ENCODE data around the gene ZKSCAN4. TPM values are rescaled to one million over a fixed set of nuclear protein-coding genes. Genes with fewer than 3 reads are reported as not detected.

The ZKSCAN4 gene
- total RNA-seq, 3 donors from 2014 or later (not counting 1 experiment from before 2014, with no cell fraction given), result 1.6 to 4.2 (median 2.9) TPM

- H3K4me1 ChIP-seq (ENCODE audit: control insufficient read depth, insufficient read depth, low read length), result peaks cover 27% of the 10 kb centered on the region
- ATAC-seq (no peak), DNase-seq (no peak)
- Mint-ChIP-seq H3K27ac (no peak overlapping the region), H3K36me3 (no peaks in the 10 kb centered on the region), H3K9me3 (no peaks in the 10 kb centered on the region), H3K4me1 (peaks cover 23 to 28% of the 10 kb centered on the region in 2 donors), H3K4me3 (no peak overlapping the region), H3K27me3 (ENCODE audit: low read depth in 2 of 2) (peaks cover 78 to 96% of the 10 kb centered on the region in 2 donors)
- intact Hi-C loops (cut with micrococcal nuclease), result no loop called here
- 27% methylated on average over 3 of the region's 7 CpGs for WGBS (ENCODE audit: insufficient coverage)
- H3K36me3 ChIP-seq (ENCODE audit: control insufficient read depth, insufficient read depth, low read length), result no peaks in the 10 kb centered on the region
- H3K27me3 ChIP-seq (ENCODE audit: control insufficient read depth, insufficient read depth, low read length), result peaks cover 81% of the 10 kb centered on the region
- H3K27ac ChIP-seq (ENCODE audit: low read length), result no peak overlapping the region
- H3K9me3 ChIP-seq (ENCODE audit: control insufficient read depth, insufficient read depth, low read length), result peaks cover 5% of the 10 kb centered on the region
- no peak for TF ChIP-seq CTCF (IDR thresholded peaks at IDR 0.05)
- no peak overlapping the region for H3K4me3 ChIP-seq (ENCODE audit: low read length)
Observed at GRCh38 chr6:28209753-28210535, 42.1 kb downstream of the ZKSCAN4 start.

- DNase-seq (no peak), ATAC-seq (no peak)
- no peak for TF ChIP-seq CTCF (IDR thresholded peaks at IDR 0.05)
- Mint-ChIP-seq H3K9me3 (peaks cover 0 to 6% of the 10 kb centered on the region in 2 donors), H3K36me3 (no peaks in the 10 kb centered on the region), H3K4me1 (peaks cover 23 to 27% of the 10 kb centered on the region in 2 donors), H3K27ac (no peak overlapping the region), H3K27me3 (ENCODE audit: low read depth in 2 of 2) (peaks cover 69 to 85% of the 10 kb centered on the region in 2 donors), H3K4me3 (no peak overlapping the region)
- Histone ChIP-seq H3K4me1 (ENCODE audit: control insufficient read depth, insufficient read depth, low read length) (peaks cover 27% of the 10 kb centered on the region), H3K9me3 (ENCODE audit: control insufficient read depth, insufficient read depth, low read length) (peaks cover 8% of the 10 kb centered on the region), H3K36me3 (ENCODE audit: control insufficient read depth, insufficient read depth, low read length) (no peaks in the 10 kb centered on the region), H3K27ac (ENCODE audit: low read length) (no peak overlapping the region), H3K27me3 (ENCODE audit: control insufficient read depth, insufficient read depth, low read length) (peaks cover 80% of the 10 kb centered on the region), H3K4me3 (ENCODE audit: low read length) (no peak overlapping the region)
- 7% methylated on average over 20 of the region's 23 CpGs for WGBS (ENCODE audit: insufficient coverage)
- intact Hi-C loops (cut with micrococcal nuclease), result no loop called here
Observed at GRCh38 chr6:28208111-28208659, 43.9 kb downstream of the ZKSCAN4 start.

- Mint-ChIP-seq H3K4me3 (no peak overlapping the region), H3K36me3 (no peaks in the 10 kb centered on the region), H3K27me3 (ENCODE audit: low read depth in 2 of 2) (peaks cover 65 to 81% of the 10 kb centered on the region in 2 donors), H3K4me1 (peaks cover 22 to 23% of the 10 kb centered on the region in 2 donors), H3K27ac (no peak overlapping the region), H3K9me3 (peaks cover 0 to 6% of the 10 kb centered on the region in 2 donors)
- Histone ChIP-seq H3K4me1 (ENCODE audit: control insufficient read depth, insufficient read depth, low read length) (peaks cover 23% of the 10 kb centered on the region), H3K4me3 (ENCODE audit: low read length) (no peak overlapping the region), H3K27me3 (ENCODE audit: control insufficient read depth, insufficient read depth, low read length) (peaks cover 74% of the 10 kb centered on the region), H3K27ac (ENCODE audit: low read length) (no peak overlapping the region), H3K9me3 (ENCODE audit: control insufficient read depth, insufficient read depth, low read length) (peaks cover 10% of the 10 kb centered on the region), H3K36me3 (ENCODE audit: control insufficient read depth, insufficient read depth, low read length) (no peaks in the 10 kb centered on the region)
- peak in 1 of 2 donors; percentile 46 for DNase-seq
- no peak for TF ChIP-seq CTCF (IDR thresholded peaks at IDR 0.05)
- peak in 1 of 3 donors; percentile 52 for ATAC-seq
- intact Hi-C loops (cut with micrococcal nuclease), result no loop called here
- WGBS (ENCODE audit: insufficient coverage), result 2% methylated on average over 35 of the region's 35 CpGs
Observed at GRCh38 chr6:28207510-28208110, 44.5 kb downstream of the ZKSCAN4 start.

All from natural killer cell (primary cell).